Sigmoid colon (tissue), 4 donors: ENCODE data around the gene MUC7.

Experiments used
- EP300 ChIP-seq, 4 donors: sonication (generic); formaldehyde crosslinking; IDR thresholded peaks; one replicate each; pipeline ENCODE4 v1.6.1; 2017; ENCODE audit warnings: antibody characterized with exemption in 4 of 4
- POLR2A ChIP-seq, 2 donors: fragments of 450-650 bp; IDR thresholded peaks; one replicate each; pipeline ENCODE4 v1.6.1; 2016; ENCODE audit warnings: antibody characterized with exemption in 2 of 2, mild to moderate bottlenecking in 2 of 2, moderate library complexity in 2 of 2
- POLR2AphosphoS5 ChIP-seq, 4 donors: sonication (generic); formaldehyde crosslinking; IDR thresholded peaks; one replicate each; pipeline ENCODE4 v1.6.1; 2017; ENCODE audit warnings: antibody characterized with exemption in 4 of 4
- TF ChIP-seq, protein P1 (sequence below), 4 experiments: fragments of 450-650 bp in 3 of 4; fragments of 200-600 bp in 1 of 4; IDR thresholded peaks; one replicate each; pipeline ENCODE4 v1.5.1; 2016 to 2019; ENCODE audit warnings: antibody characterized with exemption in 4 of 4, mild to moderate bottlenecking in 3 of 4, moderate library complexity in 2 of 4

DNA sequence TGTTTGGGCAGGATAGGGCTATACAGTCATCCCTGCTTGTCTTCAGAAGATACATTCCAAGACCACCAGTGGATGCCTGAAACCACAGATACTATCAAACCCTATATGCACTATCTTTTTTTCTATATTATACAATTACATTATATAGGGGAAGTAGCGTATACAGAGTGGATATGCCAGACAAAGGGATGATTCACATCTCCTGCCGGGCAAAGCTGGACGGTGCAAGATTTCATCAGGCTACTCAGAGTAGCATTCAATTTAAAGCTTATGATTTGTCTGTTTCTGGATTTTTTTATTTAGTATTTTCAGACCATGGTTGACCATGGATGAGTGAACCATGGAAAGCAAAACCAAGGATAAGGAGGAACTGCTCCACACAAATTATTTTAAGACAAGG lies 39.4 kb downstream of the MUC7 start:
- TF ChIP-seq, protein P1, sequence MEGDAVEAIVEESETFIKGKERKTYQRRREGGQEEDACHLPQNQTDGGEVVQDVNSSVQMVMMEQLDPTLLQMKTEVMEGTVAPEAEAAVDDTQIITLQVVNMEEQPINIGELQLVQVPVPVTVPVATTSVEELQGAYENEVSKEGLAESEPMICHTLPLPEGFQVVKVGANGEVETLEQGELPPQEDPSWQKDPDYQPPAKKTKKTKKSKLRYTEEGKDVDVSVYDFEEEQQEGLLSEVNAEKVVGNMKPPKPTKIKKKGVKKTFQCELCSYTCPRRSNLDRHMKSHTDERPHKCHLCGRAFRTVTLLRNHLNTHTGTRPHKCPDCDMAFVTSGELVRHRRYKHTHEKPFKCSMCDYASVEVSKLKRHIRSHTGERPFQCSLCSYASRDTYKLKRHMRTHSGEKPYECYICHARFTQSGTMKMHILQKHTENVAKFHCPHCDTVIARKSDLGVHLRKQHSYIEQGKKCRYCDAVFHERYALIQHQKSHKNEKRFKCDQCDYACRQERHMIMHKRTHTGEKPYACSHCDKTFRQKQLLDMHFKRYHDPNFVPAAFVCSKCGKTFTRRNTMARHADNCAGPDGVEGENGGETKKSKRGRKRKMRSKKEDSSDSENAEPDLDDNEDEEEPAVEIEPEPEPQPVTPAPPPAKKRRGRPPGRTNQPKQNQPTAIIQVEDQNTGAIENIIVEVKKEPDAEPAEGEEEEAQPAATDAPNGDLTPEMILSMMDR (IDR thresholded peaks at IDR 0.05): no peak
- no peak for TF ChIP-seq EP300 (IDR thresholded peaks at IDR 0.05)
- TF ChIP-seq POLR2AphosphoS5 (IDR thresholded peaks at IDR 0.05): no peak
- TF ChIP-seq POLR2A (IDR thresholded peaks at IDR 0.05): no peak
